GM18505 (cell line): ENCODE results near the gene FRG2C.
"Not testable (repeated sequence)": the region's sequence is repeated elsewhere in the genome, so short reads cannot be mapped to it uniquely, and the experiment has no call there.

ENCODE experiments used
- ATAC-seq: cut with Tn5 transposase; IDR thresholded peaks from one replicate; pipeline ENCODE4 v1.9.1; 2021; ENCODE audit not compliant: unreplicated experiment
- POLR2A ChIP-seq: IDR thresholded peaks from 4 replicates; pipeline ENCODE4 v1.6.1; 2011; ENCODE audit warnings: borderline replicate concordance; ENCODE audit not compliant: insufficient read depth, insufficient read length; ENCODE audit errors: extremely low read depth

The FRG2C gene

GRCh38 chr3:75664028-75664427 is at the start of gene FRG2C:
FRG2C (plus strand) TSS chr3:75664328; CDS start chr3:75664380, 52 bp downstream.
- not testable (repeated sequence) for ATAC-seq

- not testable (repeated sequence) for ATAC-seq
Observed at GRCh38 chr3:75618666-75619305, 45.3 kb upstream of the FRG2C start.

DNA sequence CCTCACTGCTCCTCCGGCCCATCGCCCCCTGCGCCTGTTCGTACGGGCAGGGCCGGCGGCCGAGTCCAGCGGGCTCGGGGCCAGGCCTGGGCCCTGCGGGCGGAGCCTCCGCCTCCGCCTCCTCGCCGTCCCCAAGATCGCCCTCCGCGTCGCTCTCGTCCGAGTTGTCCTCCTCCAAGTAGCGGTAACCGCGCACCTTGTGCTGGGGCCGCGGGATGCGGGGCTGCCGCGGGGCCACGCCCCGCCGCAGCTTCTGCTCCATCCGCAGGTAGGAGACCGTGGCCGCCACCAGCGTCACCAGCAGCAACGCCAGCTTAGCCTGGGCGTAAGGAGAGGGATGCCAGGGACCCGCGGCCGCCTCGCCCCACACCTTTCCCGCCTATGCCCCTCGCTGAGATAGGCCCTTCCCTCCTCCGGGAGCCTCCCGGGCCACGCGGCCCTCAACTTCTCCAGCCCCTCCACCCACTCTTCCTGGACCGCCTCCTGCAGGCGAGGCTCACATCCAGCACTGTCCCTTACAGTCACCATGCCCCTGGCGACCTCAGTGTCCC is 44.6 kb upstream of the FRG2C start:
- not testable (repeated sequence) for ATAC-seq

GRCh38 chr3:75621772-75622171 is 42.4 kb upstream of the FRG2C start:
- not testable (repeated sequence) for ATAC-seq

DNA sequence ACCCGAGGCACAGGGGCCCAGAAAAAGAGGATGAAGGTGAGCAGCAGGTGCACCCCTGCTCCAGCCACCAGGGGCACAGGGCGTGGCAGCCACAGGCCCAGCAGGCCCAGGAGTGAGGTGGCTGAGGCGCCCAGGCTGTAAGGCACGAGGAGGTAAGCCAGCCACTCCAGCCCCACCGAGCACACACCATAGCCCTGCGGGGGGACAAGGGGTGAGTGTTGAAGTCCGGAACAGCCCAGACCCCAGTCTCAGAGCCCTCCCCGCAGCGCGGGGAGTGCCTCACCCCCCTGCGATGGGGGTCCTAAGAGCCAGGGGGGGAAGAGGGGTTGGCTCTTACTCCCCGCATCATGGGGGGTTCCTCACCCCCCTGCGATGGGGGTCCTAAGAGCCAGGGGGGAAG is 40.5 kb upstream of the FRG2C start:
- not testable (repeated sequence) for ATAC-seq

DNA sequence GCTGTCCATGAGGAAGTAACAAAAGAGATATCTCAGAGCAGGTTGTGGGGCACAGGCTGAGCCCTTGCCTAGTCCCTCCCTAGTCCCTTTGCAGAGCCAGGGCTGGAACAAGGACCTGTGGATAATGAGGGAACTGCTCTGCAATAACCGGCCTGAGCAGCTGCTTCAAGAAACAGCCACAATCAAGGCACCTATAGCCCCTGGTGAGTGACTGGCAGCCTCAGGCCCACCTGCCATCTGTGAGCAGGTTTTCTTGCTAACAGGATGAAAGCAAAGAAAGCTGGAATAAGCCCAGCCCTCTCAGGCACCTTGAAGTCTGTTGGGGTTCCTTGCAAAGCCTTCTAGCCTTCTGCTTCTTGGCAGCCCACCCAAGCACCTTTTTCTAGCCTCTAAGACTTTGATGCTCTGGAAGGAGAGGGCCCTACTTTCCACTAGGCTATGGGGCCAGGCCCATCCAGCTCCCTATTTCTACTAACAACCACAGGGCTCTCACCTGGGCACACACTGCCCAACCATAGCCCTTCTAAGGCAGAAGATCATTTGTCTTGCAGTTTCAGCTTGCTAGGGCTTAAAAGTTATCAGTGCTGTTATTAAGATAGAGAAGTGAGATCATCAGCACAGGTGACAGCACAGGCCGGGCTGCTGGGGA is 33.1 kb upstream of the FRG2C start:
- ATAC-seq: not testable (repeated sequence)

DNA sequence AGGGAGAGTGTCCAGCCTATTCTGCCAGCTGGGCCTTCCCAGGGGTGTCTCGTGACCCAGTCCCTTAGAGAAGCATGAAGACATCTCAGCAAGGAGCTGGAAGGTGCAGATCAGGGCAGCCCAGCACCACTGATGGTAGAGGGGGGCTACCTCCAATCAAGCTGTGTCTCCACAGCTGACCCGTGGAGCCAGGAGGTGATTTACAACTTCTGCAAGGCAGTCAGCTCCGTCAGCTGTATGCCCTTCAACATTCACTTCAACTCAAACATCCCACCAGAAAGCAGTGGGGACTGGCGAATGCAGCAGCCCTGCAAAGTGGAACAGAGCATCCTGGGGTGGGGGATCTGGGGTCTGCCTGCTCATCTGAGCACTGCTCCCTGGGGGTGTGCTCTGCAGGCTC is 32.6 kb upstream of the FRG2C start:
- no peak for TF ChIP-seq POLR2A
- ATAC-seq: no peak

DNA sequence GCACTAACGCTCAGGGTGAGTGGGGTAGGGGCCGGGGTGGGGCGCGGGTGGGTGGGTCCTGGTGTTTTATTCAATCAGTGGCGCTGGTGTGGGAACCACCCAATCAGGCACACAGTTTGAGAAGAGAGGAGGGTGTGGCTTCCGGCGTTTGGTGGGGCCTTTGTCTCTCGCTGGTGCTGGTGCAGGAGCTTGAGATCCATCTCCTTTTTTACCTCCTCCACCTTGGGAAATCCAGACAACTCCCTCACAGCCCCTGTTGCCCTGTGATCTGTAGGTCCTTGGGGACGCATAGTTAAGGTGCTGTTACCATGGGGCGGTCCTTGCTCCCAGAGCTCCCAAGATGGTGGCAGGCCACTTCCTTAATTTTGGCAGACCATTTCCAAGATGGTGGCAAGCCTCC is 25.2 kb upstream of the FRG2C start:
- not testable (repeated sequence) for ATAC-seq

GRCh38 chr3:75641107-75641517 is 23.0 kb upstream of the FRG2C start:
- not testable (repeated sequence) for ATAC-seq

GRCh38 chr3:75643031-75643800 is 20.9 kb upstream of the FRG2C start:
- not testable (repeated sequence) for ATAC-seq

GRCh38 chr3:75645548-75645947 is 18.6 kb upstream of the FRG2C start:
- not testable (repeated sequence) for ATAC-seq

DNA sequence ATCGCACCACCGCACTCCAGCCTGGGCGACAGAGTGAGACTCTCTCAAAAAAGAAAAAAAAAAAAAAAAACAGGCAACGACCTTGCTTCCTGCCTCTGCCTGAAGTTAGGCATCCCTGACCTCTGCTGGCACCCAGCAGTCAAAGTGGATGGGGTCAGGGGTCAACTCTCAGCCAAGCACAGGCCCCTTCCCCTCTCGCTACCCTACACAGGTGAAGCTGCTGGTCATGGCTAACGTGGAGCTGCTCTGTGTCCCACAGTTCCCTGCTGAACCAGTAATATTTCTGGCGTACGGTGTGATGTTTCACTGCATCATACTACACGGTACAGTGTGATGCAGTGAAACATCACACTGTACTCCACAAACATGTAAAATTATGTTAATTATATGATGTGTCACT is 13.9 kb upstream of the FRG2C start:
- TF ChIP-seq POLR2A: no peak
- ATAC-seq: no peak

GRCh38 chr3:75655101-75655904 is 8.8 kb upstream of the FRG2C start:
- ATAC-seq: not testable (repeated sequence)

- ATAC-seq: not testable (repeated sequence)
Observed at GRCh38 chr3:75655956-75656355, 8.2 kb upstream of the FRG2C start.

DNA sequence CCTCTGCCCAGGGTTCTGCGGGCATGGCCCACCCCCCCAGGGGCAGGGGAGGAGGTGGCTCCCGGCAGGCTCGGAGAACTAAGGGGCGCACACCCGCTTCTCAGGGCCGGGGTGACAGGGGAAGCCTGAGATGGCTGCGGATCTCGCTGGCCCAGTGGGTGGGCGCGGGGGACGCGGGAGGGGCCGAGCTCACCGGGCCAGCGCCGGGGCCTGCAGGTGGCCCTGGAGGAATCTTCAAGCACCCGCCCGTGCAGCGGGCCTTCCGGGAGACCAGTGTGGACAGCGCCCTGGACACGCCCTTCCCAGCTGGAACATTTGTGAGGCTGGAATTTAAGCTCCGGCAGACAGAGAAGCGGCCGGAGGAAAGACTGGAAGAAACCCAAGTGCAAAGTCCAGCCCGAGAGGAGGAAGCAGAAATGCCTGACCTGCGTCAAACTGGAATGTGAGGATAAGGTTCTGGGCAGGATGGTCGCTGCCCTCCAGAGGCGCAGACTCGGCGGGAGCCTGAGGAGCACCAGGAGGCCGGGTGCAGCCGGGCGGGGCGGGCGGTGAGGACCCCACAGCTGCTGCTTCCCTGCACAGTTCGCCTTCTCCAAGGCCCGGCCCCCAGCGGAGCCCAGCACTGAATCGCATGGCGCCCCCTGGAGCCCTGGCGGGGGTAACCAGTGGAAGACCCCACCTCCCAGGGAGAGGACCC is 5.6 kb upstream of the FRG2C start:
- ATAC-seq: not testable (repeated sequence)

DNA sequence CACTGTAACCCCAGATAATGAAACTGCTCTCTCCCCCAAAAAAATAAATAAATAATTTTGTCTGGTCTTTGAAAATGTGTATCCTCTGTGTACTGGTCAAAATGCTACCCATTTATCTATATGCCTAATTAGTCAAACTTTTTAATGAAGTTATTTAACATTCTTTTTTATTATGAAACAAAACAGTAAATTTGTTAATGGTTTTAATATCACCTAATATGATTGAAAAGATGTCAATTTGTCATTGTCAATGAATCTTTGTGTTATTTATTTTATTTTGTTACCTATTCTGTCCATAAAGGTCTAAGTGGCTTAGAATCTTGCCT is 5.1 kb upstream of the FRG2C start:
- not testable (repeated sequence) for ATAC-seq

GRCh38 chr3:75665626-75666025 is 1.5 kb downstream of the FRG2C start:
- not testable (repeated sequence) for ATAC-seq

DNA sequence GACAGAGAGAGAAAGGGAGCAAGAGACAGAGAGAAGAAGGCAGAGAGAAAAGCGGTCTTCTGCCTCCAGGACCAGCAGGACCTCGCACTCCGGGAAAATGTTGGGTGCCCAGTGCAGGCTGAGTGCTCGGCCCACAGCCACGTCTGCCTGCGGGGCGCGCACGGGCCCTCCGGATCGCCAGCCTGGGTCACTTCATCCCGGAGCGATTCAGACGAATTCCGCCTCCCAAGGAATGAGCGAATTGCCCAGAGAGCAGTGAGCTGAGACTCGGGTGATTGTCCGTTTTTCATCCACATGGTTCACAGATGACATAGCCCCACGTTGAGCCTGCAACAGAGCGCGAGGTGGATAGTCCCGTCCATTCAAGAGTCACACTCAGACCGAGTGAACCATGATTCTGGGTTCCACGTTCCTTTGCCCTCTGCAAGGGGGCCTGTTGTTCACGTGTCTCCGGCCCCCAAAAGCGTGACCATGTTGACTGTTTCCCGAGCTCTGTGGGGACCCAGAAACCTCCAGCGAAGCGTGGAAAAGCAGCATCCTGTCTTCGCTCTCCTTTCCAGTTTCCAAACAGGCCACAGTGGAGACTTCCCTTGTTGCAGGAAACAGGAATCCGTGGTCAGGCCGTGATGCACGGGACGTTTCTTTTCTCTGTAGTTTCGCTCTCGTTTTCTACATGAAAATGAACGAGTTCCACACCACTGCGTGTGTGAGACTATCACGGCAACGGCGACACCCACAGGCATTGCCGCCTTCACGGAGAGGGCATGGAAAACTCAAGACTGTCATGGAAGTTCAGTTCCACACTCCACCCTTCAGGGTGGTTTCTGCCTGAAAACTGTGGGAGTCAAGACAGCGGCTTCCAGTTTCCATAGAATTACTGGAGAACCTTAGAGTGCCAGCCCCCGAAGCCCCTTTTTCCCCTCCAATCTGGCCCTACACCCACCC is 3.9 kb downstream of the FRG2C start:
- not testable (repeated sequence) for ATAC-seq
